Astrocyte of the cerebellum (primary cell): Measurements from ENCODE around the gene IBA57.

Source experiments
- DNase-seq: peaks from one replicate; pipeline ENCODE4 v3.0.0-alpha.2; 2011; ENCODE audit warnings: low read depth
- H3K4me3 ChIP-seq: 2 replicates; pipeline ENCODE4 v1.5.1; 2011; ENCODE audit warnings: mild to moderate bottlenecking, low read depth, low read length, moderate library complexity
- in situ Hi-C: cut with HindIII; loops from 2 replicates; pipeline ENCODE4 v1.10.0; 2017; ENCODE audit warnings: low sequenced_read_pairs
- TF ChIP-seq, protein P1 (sequence below): IDR thresholded peaks from 2 replicates; pipeline ENCODE4 v1.5.1; 2012; ENCODE audit warnings: low read length, low read depth, moderate library complexity, mild to moderate bottlenecking; ENCODE audit errors: missing control alignments

Gene IBA57

GRCh38 chr1:228152097-228152917 lies 13.3 kb upstream of the IBA57 start:
- no peak for DNase-seq
- in situ Hi-C loops: no loop called here
- H3K4me3 ChIP-seq: no peak overlapping the region
- TF ChIP-seq, protein P1, sequence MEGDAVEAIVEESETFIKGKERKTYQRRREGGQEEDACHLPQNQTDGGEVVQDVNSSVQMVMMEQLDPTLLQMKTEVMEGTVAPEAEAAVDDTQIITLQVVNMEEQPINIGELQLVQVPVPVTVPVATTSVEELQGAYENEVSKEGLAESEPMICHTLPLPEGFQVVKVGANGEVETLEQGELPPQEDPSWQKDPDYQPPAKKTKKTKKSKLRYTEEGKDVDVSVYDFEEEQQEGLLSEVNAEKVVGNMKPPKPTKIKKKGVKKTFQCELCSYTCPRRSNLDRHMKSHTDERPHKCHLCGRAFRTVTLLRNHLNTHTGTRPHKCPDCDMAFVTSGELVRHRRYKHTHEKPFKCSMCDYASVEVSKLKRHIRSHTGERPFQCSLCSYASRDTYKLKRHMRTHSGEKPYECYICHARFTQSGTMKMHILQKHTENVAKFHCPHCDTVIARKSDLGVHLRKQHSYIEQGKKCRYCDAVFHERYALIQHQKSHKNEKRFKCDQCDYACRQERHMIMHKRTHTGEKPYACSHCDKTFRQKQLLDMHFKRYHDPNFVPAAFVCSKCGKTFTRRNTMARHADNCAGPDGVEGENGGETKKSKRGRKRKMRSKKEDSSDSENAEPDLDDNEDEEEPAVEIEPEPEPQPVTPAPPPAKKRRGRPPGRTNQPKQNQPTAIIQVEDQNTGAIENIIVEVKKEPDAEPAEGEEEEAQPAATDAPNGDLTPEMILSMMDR: no peak

GRCh38 chr1:228152918-228153258 lies 12.7 kb upstream of the IBA57 start:
- in situ Hi-C loops: no loop called here
- TF ChIP-seq, protein P1: no peak
- no peak for DNase-seq
- no peak overlapping the region for H3K4me3 ChIP-seq

- no peak overlapping the region for H3K4me3 ChIP-seq
- in situ Hi-C loops: no loop called here
- DNase-seq: no peak
- TF ChIP-seq, protein P1: no peak
These were observed 11.5 kb upstream of the IBA57 start for GRCh38 chr1:228154021-228154669.

GRCh38 chr1:228154670-228155571 lies 10.7 kb upstream of the IBA57 start:
- TF ChIP-seq, protein P1: no peak
- no peak overlapping the region for H3K4me3 ChIP-seq
- DNase-seq: no peak
- in situ Hi-C loops: no loop called here

DNA sequence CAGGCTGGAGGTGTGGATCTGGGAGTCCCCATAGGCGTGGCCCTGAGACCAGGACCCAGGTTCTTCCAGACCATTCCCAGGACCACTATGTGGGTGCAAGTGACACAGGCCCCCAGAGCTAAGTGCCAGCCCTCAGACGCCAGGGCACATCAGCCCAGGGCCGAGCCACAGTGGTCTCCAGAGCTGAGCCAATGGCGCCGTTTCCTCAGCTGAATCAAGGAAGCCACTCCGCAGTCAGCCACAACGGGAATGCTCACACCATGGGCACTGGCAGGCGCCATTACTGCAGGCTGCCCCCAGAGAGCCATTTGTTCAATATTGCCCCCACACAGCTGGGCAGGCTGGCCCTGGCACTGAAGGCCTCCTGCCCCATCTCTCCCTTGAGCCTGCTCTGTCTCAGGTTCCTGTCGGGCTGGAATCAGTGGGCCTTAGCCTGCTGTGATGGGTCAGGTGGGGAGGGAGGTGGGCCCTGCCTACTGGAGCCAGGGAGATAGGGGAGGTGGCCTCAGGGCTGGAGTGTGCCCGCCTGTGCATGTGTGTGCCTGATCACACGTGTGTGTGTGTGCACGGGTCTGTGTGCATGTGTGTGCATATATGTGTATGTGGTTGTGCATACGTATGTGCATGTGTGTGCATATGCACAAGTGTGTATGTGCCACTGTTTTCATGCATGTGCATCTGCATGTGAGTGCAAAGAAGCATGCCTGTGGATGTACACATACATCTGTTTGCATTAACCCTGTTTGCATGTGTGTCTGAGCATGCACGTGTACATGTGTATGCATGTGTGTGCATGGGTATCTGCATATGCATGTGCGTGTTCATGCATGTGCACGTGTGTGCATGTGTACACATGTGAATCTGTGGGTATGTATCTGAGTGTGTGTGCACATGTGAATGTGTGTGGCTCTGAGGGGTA lies 9.7 kb upstream of the IBA57 start:
- no peak overlapping the region for H3K4me3 ChIP-seq
- DNase-seq: no peak
- in situ Hi-C loops: no loop called here
- TF ChIP-seq, protein P1: no peak

DNA sequence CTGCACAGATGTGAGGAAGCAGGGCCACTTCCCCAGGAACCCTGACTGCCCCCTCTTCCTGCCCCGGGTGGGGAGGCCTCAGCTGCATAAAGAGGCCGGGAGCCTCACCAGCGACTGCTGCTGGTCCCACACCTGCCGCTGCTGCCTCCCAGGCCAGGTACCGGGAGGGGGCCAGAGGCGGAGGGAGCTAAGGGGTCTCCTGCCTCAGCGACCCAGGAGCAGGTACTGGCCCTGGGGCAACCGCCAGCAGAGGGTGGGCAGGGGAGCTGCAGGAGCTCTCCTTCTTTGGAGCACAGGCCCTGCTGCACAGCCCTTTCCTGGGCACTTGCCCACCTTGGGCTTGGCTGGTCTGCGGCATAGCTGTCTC lies 9.1 kb upstream of the IBA57 start:
- in situ Hi-C loops: no loop called here
- no peak for DNase-seq
- TF ChIP-seq, protein P1: no peak
- no peak overlapping the region for H3K4me3 ChIP-seq
